GM23248 (cell line): ENCODE data around the gene RSPH1. TPM values are rescaled to one million over a fixed set of nuclear protein-coding genes. Genes with fewer than 3 reads are reported as not detected.

Experiments used
- DNase-seq: peaks from one replicate; pipeline ENCODE4 v3.0.0-alpha.2; 2015
- H2AFZ ChIP-seq: fragments of 200-600 bp; sonication (generic); 2 replicates; pipeline ENCODE4 v1.6.1; 2016; ENCODE audit warnings: antibody characterized with exemption
- H3F3A ChIP-seq: fragments of 200-600 bp; sonication (generic); 2 replicates; pipeline ENCODE4 v1.6.1; 2016; ENCODE audit warnings: mild to moderate bottlenecking, antibody characterized with exemption, mixed run types; ENCODE audit not compliant: insufficient read depth
- H3K27ac ChIP-seq: fragments of 200-600 bp; sonication (generic); 2 replicates; pipeline ENCODE4 v1.5.1; 2016; ENCODE audit warnings: mild to moderate bottlenecking
- H3K27me3 ChIP-seq: fragments of 200-600 bp; sonication (generic); replicated peaks from 2 replicates; pipeline ENCODE4 v1.6.1; 2016; ENCODE audit warnings: mild to moderate bottlenecking; ENCODE audit not compliant: insufficient read depth
- H3K36me3 ChIP-seq: fragments of 200-600 bp; sonication (generic); 2 replicates; pipeline ENCODE4 v1.6.1; 2016; ENCODE audit warnings: low read depth, mild to moderate bottlenecking
- H3K4me1 ChIP-seq: fragments of 200-600 bp; sonication (generic); 2 replicates; pipeline ENCODE4 v1.6.1; 2016; ENCODE audit warnings: mild to moderate bottlenecking; ENCODE audit not compliant: insufficient read depth
- H3K4me2 ChIP-seq: fragments of 200-600 bp; sonication (generic); one replicate; pipeline ENCODE4 v1.6.1; 2016; ENCODE audit warnings: mild to moderate bottlenecking; ENCODE audit not compliant: unreplicated experiment
- H3K4me3 ChIP-seq: fragments of 200-600 bp; sonication (generic); 2 replicates; pipeline ENCODE4 v1.5.1; 2016; ENCODE audit warnings: mild to moderate bottlenecking
- H3K79me2 ChIP-seq: fragments of 200-600 bp; sonication (generic); 2 replicates; pipeline ENCODE4 v1.6.1; 2016; ENCODE audit warnings: mild to moderate bottlenecking; ENCODE audit not compliant: insufficient read depth
- H3K9ac ChIP-seq: fragments of 200-600 bp; sonication (generic); 2 replicates; pipeline ENCODE4 v1.6.1; 2016; ENCODE audit warnings: mild to moderate bottlenecking
- H3K9me2 ChIP-seq: fragments of 200-600 bp; sonication (generic); 2 replicates; pipeline ENCODE4 v1.6.1; 2016; ENCODE audit warnings: mixed run types, mild to moderate bottlenecking, moderate library complexity; ENCODE audit not compliant: insufficient read depth
- H3K9me3 ChIP-seq: fragments of 200-600 bp; sonication (generic); one replicate; pipeline ENCODE4 v1.6.1; 2017; ENCODE audit warnings: low read depth
- H4K20me1 ChIP-seq: fragments of 200-600 bp; sonication (generic); 2 replicates; pipeline ENCODE4 v1.6.0; 2016; ENCODE audit not compliant: insufficient read depth
- EZH2 ChIP-seq: fragments of 200-600 bp; sonication (generic); IDR thresholded peaks from 2 replicates; pipeline ENCODE4 v1.6.1; 2018; ENCODE audit warnings: antibody characterized with exemption, mild to moderate bottlenecking; ENCODE audit not compliant: insufficient read depth, poor library complexity, severe bottlenecking
- EZH2phosphoT487 ChIP-seq: fragments of 200-600 bp; sonication (generic); IDR thresholded peaks from 2 replicates; pipeline ENCODE4 v1.6.1; 2018; ENCODE audit warnings: antibody characterized with exemption, moderate library complexity, mild to moderate bottlenecking, low read depth; ENCODE audit not compliant: insufficient read depth
- WGBS, 2 experiments: methylation state at CpG; one replicate each; pipeline ENCODE4 v1.1.6; 2015 to 2017; ENCODE audit warnings: low lambda C conversion rate in 2 of 2, low coverage in 1 of 2; ENCODE audit errors: missing lambda C conversion rate in 2 of 2; 5-methylcytosine and 5-hydroxymethylcytosine counted together
- in situ Hi-C: fragments of 300-500 bp; cut with MboI; formaldehyde crosslinking; loops from 2 replicates; pipeline ENCODE4 v1.15.0; 2020
- polyA plus RNA-seq: library from polyadenylated mRNA; unstranded; fragments of >200 nt; fragmentation: Nextera tagmentation; extraction: Ambion mirVana; gene quantifications from 2 replicates; pipeline ENCODE4 v1.2.1, GENCODE V29; 2016
- total RNA-seq: library from RNA; depleted of rRNA; stranded (reverse); fragments of >200 nt; shearing (Covaris generic); gene quantifications from 2 replicates; pipeline ENCODE4 v1.2.3, GENCODE V29; 2014

Gene RSPH1
- total and polyA plus RNA-seq, 2 experiments from 2014 or later = 0.32 TPM; not detected in 1

GRCh38 chr21:42498012-42498411, 2.0 kb upstream of the RSPH1 start:
- Histone ChIP-seq H3K9ac (no peak overlapping the region), H3K36me3 (no peaks in the 10 kb centered on the region), H3K27me3 (0 out of 2 replicates have a peak, but pooled peaks cover 3% of the 10 kb centered on the region), H3K4me1 (no peaks in the 10 kb centered on the region), H3K9me3 (no peaks in the 10 kb centered on the region), H3K4me2 (no peak overlapping the region), H3K27ac (no peak overlapping the region), H3K4me3 (no peak overlapping the region), H3K9me2 (no peaks in the 10 kb centered on the region), H3F3A (no peaks in the 10 kb centered on the region), H2AFZ (no peak overlapping the region), H3K79me2 (no peaks in the 10 kb centered on the region), H4K20me1 (no peaks in the 10 kb centered on the region)
- in situ Hi-C loops = no loop called here
- no peak for TF ChIP-seq EZH2phosphoT487
- no peak for TF ChIP-seq EZH2
- WGBS, 2 experiments = 49 to 50% methylated on average over 5 of the region's 5 CpGs
- DNase-seq = no peak

- Histone ChIP-seq H3K27me3 (0 out of 2 replicates have a peak, but pooled peaks cover 3% of the 10 kb centered on the region), H4K20me1 (no peaks in the 10 kb centered on the region), H3K4me3 (peak overlapping the region; percentile 77), H3K4me2 (peak overlapping the region; percentile 77), H3K27ac (no peak overlapping the region), H3K9ac (peak overlapping the region; percentile 69), H3F3A (no peaks in the 10 kb centered on the region), H3K79me2 (no peaks in the 10 kb centered on the region), H3K9me2 (no peaks in the 10 kb centered on the region), H3K36me3 (no peaks in the 10 kb centered on the region), H3K4me1 (no peaks in the 10 kb centered on the region), H3K9me3 (no peaks in the 10 kb centered on the region), H2AFZ (peak overlapping the region; percentile 94)
- WGBS, 2 experiments = 15 to 18% methylated on average over 19 of the region's 19 CpGs
- TF ChIP-seq EZH2 (no peak), EZH2phosphoT487 (no peak)
- peak; percentile 26 for DNase-seq
- in situ Hi-C loops = no loop called here
Measured at GRCh38 chr21:42496839-42497202, 797 bp upstream of the RSPH1 start.

- H3K9me3 ChIP-seq = no peaks in the 10 kb centered on the region
- 1 to 2% methylated on average over 16 to 18 of the region's 18 CpGs for WGBS, 2 experiments
- in situ Hi-C loops = no loop called here
- peak overlapping the region; percentile 84 for H2AFZ ChIP-seq
- no peaks in the 10 kb centered on the region for H4K20me1 ChIP-seq
- H3K79me2 ChIP-seq = no peaks in the 10 kb centered on the region
- no peak for TF ChIP-seq EZH2
- no peak for TF ChIP-seq EZH2phosphoT487
- peak overlapping the region; percentile 77 for H3K4me3 ChIP-seq
- H3K27me3 ChIP-seq = 0 out of 2 replicates have a peak, but pooled peaks cover 3% of the 10 kb centered on the region
- no peaks in the 10 kb centered on the region for H3K36me3 ChIP-seq
- H3K9ac ChIP-seq = peak overlapping the region; percentile 64
- no peak overlapping the region for H3K27ac ChIP-seq
- DNase-seq = peak; percentile 53
- H3K9me2 ChIP-seq = no peaks in the 10 kb centered on the region
- H3K4me2 ChIP-seq = peak overlapping the region; percentile 68
- H3K4me1 ChIP-seq = no peaks in the 10 kb centered on the region
- H3F3A ChIP-seq = no peaks in the 10 kb centered on the region
Measured at GRCh38 chr21:42495765-42496119, 282 bp downstream of the RSPH1 start.

- Histone ChIP-seq H3F3A (no peaks in the 10 kb centered on the region), H3K4me2 (no peak overlapping the region), H3K9ac (no peak overlapping the region), H3K4me3 (no peak overlapping the region), H3K27me3 (0 out of 2 replicates have a peak, but pooled peaks cover 3% of the 10 kb centered on the region), H3K79me2 (no peaks in the 10 kb centered on the region), H3K27ac (no peak overlapping the region), H4K20me1 (no peaks in the 10 kb centered on the region), H3K4me1 (no peaks in the 10 kb centered on the region), H2AFZ (no peak overlapping the region), H3K9me2 (no peaks in the 10 kb centered on the region), H3K9me3 (no peaks in the 10 kb centered on the region), H3K36me3 (no peaks in the 10 kb centered on the region)
- no peak for TF ChIP-seq EZH2phosphoT487
- no peak for TF ChIP-seq EZH2
- DNase-seq = no peak
- in situ Hi-C loops = no loop called here
- 83 to 86% methylated on average over 5 of the region's 5 CpGs for WGBS, 2 experiments
Measured at GRCh38 chr21:42495027-42495426, 997 bp downstream of the RSPH1 start.
